Left kidney (tissue), 2 donors: Measurements from ENCODE around the gene KCNQ2. TPM values are rescaled to one million over a fixed set of nuclear protein-coding genes. Genes with fewer than 3 reads are reported as not detected.

ENCODE experiments used
- DNase-seq: peaks from one replicate; pipeline ENCODE4 v3.0.0-alpha.2; 2013
- polyA plus RNA-seq: library from polyadenylated mRNA; unstranded; fragments of 120-200 nt; gene quantifications from one replicate; pipeline ENCODE4 v1.2.1, GENCODE V29; 2013; ENCODE audit not compliant: insufficient read length

The KCNQ2 gene
- polyA plus RNA-seq, 1 donor = 5.5 TPM

DNA sequence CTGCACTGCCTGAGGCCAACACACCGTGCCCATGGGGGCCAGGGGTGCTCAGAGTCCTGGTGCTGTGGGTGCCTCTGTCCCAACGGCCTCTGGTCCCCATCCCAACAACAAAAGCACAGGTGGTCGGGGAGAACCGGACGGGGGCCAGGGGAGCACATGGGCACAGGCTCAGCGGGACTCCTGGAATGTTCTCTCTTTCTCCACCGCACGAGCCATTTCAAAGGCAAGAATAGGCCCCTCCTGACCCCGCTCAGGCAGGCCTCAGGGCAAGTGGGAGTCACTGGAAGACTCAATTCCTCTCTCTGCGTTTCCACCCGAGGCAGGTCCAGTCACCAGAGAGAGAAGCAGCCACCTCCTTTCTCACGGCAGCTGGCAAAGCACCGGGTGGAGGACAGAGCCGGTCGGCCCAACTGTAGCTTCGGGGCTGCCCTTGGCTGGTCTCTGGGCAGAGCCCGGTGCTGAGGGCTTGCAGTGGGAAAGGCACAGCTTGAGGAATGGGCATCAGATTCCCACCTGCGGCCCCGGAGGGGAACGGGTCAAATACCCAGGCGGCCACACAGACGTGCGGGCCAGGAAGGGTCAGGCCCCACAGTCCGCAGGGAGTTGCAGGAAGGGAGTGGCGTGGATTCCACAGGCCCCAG lies 55.2 kb downstream of the KCNQ2 start:
- DNase-seq = no peak

DNA sequence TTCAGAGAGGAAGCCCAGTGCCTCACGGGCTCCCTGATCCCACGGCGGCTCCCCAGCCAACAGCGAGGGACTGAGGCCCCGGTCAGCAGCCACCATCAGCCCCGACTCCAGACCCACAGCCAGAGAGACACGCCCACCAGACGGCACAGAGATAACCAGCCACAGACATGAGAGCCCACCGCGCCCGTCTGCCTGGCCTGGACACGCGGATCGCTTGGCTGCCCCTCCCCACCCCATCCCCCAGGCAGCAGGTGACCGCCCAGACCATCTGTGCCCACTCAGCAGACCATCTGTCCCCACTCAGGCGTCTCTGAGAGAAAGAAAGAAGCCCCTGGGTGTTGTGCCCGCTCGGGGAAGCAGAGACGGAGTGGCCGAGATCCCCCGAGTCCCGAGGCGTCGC lies 55.8 kb downstream of the KCNQ2 start:
- no peak for DNase-seq

DNA sequence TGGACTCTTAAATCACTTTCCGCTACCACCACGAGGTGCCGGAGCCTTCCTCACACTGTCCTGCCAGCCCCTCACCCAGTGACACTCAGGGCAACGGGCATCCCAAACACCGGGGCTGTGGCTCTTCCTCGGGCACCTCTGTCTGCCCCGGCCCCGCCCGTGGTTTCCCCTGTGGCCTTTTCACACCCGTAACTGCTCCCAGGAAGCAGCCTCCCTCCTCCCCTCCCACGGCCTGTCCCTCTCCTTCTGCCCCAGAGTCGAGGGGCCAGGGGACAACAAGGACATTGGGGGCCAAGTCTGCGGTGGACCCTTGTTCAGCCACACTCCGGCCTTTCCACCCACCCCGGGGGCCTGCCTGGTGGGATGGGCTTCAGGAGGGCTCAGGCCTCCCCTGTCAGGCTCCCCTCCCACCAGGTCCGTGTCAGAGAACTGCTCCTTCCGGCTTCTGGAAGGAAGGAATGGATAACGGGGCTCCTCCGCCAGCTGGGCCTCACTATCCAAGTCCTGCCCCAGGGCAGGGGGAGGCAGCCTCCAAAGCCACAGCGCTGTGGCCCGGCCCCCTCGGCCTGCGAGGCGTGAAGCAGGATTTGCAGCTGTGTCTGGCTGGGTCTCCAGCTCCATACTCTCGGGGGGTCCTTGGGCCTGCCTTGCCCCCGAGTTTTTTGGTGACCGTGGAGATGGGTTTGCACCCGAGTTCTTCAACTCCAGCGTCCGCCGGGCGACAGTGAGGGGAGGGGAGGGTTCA lies 56.6 kb downstream of the KCNQ2 start:
- no peak for DNase-seq

DNA sequence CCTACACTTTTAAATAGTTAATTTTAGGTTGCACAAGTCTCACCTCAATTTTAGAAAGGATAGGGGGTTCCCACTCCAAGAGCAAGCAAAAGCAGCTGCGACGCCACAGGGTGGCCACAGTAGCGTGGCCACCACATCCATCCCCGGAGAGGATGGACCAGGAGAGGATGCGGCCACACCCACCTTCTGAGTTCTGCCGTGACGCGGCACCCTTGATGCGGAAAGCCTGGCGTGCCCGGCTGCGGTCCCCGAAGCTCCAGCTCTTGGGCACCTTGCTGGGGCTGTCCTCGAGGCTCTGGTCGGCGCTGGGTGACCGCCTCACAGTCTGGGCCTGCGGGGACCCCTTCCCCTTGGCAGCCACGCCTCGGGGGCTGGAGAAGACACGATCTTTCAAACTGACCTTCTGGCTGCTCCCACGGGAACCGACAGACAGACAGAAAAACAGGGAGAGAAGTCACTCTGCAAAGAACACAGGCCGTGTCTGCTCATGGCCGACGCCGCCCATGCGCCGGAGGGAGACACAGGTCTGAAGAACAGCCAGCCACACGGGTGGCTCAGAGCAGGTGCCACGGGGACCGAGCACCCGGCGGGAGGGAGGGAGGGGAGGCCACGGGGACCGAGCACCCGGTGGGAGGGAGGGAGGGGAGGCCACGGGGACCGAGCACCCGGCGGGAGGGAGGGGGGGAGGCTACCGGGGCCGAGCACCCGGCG lies 57.6 kb downstream of the KCNQ2 start:
- DNase-seq = no peak

DNA sequence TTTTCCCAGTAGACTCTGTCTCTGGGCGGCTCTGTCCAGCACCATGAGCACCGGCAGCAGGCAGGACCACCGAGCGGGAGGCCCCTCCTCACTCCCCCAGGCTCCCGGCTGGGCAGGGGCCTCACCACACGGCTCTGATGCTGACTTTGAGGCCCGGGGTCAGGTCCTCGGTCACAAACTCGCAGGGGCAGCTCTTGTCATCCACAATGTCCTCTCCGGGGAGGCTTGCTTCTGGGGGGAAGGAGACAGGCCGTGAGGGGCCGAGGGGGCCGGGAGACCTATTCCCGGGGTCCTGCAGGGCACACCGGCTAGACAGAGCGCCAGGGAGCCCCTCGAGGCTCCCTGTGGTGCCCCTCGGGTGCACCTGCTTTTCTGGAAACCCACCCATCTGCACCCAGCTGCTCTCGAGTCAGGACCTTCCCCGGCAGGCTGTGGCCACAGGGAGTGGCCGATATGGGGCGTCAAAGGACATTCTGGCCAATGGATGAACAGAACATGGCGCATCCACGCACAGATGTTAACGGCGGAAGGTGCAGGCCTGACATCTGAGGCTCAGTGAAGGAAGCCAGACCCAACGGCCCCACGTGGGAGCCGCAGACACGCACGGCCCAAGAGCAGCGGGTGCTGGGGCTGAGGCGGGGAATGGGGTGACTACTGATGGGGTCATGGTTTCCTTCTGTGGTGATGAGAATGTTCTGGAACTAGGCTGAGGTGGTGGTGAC lies 58.3 kb downstream of the KCNQ2 start:
- DNase-seq = no peak

DNA sequence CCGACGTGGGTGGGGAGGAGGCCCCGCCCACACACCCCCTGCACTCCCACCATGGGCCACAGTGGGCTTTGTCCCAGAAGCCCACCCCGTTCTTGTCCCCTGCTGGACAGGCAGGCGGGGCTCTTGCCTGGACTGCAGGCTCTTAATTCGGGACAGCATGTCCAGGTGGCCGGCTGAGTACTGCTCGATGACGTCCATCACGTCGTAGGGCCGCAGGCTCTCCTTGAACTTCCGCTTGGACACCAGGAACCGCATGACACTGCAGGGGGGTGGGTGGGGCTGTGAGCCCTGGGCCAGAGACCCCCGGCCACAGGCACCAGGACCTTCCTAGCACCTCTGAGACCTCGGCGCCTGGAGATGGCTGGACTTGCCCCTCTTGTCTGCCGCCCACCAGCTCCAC lies 59.1 kb downstream of the KCNQ2 start:
- DNase-seq = no peak

DNA sequence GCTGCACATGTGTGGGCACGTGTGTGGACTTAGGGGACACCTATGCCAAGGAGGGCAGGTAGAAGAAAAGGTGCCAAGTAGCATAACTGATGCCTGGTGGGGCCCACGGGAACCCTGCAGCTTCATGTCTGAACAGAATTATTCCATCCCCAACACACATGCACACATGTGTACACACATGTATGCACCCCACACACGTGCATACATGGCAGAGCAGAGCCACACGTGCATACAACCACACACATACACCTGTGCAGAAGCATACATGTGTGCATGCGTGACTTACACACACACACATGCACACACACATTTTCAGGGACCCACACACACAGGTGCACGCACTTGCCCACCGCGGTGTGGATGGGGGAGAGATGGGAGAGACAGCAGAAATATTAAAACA lies 59.6 kb downstream of the KCNQ2 start:
- DNase-seq = no peak

DNA sequence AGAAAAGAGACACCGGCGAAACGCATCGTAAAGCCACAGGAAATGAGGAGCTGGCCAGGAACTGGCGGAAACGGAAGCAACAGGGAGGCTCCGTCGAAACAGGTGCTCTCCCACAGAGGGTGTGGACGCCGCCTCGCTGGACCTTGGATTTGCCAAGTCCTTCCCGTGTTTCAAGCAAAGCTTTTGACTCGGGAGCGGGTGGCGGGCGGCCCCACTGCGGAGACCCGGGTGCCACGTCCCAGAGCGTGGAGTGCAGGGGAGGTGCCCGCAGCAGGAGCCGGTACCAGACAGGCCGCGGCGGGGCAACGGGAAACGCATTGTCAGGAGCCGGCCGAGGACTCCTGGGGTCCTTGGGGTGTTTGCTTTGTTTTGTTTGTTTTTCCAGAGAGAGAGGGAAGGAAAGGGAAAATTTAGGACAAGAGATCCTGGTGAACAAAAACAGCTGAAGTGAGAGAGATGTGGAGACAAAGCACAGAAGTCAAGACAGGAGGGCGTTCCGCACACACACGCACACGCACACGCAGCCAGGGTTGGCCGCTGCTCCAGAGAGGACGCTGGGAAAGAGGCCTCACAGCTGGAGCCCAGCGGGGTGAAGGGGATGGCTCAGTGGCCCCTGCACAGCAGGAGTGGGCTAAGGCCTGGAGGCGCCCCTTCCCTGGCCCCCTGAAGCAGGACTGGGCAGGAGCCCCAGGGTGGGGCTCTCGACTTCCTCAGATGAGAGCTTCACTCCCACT lies 60.4 kb downstream of the KCNQ2 start:
- DNase-seq = no peak

DNA sequence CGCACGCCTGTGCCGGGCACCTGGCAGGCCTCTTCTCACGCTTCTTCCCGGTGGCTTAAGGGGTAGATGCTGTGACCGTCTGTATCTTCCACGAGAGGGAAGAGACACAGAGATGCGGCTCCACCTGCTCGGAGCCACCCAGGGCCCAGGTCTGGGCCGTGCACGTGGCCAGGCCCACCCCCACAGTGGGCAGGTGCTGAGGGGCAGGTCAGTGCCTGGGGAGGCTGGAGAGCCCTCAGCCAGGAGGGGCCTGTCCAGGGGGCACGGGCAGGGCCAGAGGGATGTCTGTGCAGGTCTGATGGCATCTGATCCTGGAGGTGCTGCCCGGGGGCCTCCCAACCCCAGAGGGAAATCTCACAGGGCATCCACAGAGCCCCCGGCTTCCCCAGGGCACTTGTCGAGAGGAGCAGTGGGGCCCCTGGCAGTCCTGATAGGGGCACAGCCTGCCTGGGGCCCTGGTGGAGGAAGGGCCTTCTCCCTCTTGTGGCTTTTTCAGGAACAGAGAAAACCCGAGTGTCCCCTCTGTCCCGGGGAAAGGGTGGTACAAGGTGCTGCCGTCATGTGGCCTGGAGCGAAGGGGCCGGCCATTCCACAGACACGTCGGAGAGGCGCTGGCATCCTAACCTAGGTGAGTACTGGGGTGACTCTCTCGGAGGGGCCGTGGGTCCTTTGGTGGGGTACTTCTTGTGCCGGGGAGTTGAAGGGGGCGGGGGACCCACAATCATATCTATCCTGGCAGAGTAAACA lies 61.1 kb downstream of the KCNQ2 start:
- no peak for DNase-seq

DNA sequence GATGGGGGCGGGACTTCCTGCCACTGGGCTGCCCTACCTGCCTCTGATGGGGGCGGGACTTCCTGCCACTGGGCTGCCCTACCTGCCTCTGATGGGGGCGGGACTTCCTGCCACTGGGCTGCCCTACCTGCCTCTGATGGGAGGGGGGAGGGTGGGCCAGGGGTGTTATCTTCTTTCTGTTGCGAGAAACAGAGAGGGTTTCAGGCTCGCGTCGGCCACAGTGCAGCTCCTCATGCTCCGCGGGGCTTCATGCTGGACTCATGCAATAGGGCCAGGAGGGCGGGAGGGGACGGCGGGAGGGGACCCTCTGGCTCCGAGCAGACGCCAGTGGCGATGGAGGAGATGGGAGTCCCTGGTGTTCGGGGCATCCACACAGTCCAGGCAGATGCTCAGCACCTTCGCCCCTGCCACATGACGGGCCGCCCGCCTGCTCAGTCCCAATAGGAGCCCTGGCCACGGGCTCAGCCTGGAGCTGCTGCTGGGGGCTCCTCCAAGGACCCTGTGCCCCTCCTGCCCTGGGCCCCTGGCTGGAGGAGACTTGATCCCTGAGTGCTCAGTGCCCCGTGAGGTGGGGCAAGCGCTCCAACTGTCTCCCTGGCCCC lies 62.5 kb downstream of the KCNQ2 start:
- DNase-seq = no peak

DNA sequence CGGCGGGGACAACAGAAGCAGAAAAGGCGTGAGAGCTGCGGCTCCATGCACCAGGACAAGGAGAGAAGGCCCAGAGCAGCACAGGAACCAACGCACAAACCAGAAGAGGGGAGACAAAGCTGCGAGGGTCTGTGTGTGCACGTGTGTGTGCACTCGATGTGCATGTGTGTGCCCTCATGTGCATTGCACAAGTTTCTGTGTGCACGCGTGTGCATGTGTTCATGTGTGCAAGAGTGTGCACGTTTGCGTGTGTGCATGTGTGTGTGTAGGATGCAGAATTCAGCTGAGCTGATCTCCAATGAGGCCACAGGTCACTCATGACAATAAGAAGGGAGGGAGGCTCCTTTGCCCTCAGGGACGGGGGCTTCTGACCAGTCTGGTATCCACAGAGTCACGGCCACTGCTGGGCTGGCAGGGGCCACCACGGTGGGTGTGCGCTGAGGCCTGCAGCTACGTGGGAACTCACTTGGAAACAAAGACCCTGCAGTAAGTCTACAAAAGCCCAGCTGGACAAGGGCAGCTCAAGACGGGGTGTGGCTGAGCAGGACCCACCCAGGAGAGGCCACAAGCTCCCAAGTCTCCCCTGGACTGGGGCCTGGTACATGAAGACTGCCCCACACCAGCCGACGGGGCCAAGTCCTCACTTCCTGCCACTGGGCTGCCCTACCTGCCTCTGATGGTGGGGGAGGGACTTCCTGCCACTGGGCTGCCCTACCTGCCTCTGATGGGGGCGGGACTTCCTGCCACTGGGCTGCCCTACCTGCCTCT lies 63.2 kb downstream of the KCNQ2 start:
- DNase-seq = no peak

DNA sequence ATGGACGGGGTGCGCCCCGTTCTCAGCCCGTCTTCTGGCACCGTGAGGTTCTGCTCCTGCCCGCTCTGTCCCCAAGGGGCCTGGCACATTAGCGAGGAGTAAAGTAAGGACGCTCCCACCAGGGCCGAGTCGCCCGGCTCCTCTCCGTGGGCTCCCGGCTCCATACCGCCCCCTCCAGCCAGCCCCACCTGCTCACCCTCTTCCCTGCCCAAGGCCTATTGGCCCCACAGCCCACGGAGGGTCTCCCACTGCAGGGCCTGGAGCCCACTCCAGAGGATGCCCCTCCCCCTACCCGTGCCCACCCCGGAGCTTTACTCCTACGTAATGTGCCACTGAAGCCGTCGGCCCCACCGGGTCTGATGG lies 63.8 kb downstream of the KCNQ2 start:
- no peak for DNase-seq

DNA sequence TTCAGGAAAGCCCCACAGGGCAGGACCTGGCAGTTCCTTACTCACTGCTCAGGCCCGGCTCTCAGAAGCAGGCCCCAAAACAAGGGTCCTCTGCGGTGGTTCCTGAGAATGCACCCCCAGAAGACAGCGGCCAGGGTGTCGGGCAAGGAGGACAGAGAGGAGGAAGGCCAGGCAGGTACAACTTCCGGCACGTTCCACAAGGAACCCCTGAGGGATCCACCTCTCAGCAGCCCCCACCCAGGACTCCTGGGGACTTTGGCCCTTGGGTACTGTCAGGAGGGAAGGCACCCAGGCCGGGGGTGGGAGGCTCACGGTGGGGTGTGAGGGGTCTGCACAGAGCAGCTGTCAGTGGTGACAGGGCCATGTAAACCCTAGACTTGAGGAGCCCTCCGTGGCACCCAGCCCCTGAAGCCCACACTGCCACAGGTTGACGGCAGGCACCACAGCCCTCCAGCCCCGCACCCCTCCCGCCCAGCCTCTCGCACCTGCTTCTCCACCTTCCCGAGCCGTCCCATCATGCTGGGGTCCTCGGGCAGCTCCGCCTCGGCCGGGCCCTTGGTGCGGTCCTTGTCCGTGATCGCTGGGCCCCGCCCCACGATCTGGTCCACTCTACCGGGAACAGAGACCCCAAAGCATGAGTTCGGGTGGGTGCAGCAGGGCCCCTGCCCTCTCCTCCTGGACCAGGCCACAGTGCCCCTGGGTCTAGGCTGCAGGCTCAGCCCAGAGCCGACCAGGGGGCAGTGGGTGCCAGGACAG lies 64.3 kb downstream of the KCNQ2 start:
- DNase-seq = no peak

DNA sequence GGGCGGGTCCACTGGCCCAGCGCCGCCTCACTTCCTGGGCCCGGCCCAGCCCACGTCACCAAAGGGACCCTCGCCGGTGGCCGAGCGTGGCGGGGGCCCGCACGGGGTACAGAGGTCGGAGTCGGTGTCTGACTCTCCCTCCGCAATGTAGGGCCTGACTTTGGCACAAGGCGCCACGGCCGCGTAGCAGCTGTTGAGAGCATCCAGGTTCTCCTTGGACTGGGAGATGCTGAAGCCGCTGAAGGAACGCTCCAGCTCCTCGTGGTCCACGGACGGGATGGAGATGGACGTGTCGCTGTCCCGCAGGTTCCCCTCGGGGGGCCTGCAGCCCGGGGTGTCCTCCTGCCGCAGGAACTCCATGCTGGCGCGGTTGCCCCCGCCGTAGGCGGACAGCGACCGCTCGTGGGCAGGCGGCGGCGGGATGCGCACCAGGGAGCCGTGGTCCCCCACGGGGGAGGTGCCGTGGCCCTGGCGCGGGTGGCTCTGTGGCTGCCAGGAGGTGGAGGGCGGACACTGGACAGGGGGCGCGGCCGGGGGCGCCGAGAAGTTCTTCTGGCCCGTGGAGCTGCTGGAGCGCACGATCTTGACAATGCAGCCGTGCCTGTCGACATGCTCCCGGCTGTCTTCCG lies 65.7 kb downstream of the KCNQ2 start:
- no peak for DNase-seq

DNA sequence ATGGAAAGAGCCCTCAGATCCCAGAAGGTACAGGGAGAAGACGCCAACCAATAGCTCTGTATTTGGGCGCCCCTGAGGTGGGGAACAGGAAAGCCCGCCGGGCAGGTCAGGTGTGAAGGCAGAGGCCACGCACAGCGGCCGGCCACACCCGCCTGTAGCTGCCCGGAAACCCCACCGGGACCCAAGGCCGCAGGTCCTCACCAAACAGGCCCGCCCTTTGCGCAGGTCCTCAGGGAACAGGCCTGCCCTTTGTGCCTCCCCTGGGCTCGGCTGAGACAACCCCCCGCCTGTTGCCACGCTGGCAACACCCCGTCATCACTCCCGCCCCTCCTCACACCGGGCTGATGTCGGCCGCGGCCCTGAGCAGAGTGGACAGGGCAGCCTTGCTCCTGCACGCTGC lies 66.4 kb downstream of the KCNQ2 start:
- no peak for DNase-seq

DNA sequence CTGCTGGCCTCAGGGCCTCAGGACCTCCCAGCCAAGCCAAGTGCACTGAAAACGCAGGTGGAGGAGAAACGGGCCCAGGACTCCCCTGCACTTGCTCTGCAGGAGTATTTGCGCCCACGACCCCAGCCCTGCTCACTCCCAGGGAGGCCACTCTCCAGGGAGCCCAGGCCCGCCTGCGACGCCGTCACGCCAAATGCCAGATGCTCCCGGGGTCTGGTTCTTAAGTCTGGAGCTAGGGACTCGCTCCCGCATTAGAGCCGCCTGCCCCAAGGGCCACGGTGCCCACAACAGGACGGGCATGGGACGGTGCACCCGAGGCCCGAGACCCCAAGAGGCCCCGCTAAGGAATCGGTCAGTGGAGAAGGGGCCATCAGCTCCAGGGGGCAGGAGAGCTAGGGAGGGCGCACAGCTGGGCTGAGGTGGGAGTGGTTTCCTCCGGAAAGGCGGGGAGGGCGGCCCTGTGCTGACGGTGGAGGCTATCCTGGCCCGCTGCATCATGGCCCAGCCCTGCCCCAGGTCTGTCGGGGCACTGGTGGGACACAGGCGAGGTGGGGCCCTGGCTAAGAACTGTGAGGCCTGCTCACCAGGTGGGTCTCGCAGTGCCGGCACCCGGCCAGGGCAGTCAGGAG lies 67.2 kb downstream of the KCNQ2 start:
- no peak for DNase-seq

DNA sequence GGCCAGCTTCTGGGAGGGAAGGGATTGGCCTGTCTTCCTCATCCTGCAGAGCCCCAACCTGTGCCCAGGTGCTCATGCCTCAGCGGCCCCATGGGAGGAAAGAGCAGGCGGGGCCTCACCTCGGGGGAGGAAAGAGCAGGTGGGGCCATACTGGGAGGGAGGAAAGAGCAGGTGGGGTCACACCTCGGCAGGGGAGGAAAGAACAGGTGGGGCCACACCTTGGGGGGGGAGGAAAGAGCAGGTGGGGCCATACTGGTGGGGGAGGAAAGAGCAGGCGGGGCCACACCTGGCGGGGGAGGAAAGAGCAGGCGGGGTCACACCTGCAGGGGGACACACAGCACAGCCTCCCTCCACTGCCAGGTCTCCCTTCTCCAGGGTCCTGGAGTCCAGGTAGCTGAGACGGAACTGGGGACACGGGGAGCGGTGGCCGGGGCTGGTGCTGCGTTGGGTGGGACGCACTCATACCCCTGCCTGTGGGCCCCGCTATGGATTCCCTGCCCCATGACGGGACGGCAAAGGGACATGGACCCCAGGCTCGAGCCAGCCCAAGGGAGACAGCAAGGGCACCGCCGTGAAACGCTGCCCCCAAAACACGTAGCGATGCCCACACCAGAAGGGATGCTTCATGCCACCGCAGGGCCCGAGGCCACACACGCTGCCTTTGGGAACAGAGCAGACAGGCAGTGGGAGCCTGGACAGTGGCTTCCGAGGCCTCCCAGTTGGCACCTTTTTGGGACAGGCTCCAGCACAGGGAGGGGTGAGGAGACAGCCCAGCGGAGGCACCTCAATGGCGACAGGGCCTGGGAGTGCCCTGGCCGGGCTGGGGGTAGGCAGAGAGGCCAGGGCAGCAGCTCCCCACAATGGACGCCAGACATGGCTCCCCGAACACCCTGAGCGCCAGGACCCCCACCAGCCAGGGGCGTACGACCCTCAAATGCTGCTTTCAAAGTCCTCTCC lies 68.0 kb downstream of the KCNQ2 start:
- no peak for DNase-seq
